K562 treated with DMSO at 1 percent for 4 hours (cell line): ENCODE results near the gene CYP2B6. TPM values are rescaled to one million over a fixed set of nuclear protein-coding genes. Genes with fewer than 3 reads are reported as not detected.

Experiments used
- total RNA-seq: library from RNA; unstranded; fragments of 300-600 nt; gene quantifications from 2 replicates; pipeline ENCODE4 v1.2.3, GENCODE V29; 2022; ENCODE audit not compliant: insufficient read depth

Gene CYP2B6
- total RNA-seq, result not detected in 2 replicates

GRCh38 chr19:40990972-40991381, at the start of gene CYP2B6:
CYP2B6 (plus strand) TSS chr19:40991282; CDS start chr19:40991306, 24 bp downstream.

Other genes with a start within 250 kb of the CYP2B6 start
- gene ACTMAP, start 240.8 kb upstream of the CYP2B6 start, total RNA-seq, result 9.3 and 13.2 TPM in 2 replicates
- gene SNRPA, start 240.1 kb upstream of the CYP2B6 start, total RNA-seq, result 100 and 116 TPM in 2 replicates
- not detected in 2 replicates for gene MIA, start 215.8 kb upstream of the CYP2B6 start, total RNA-seq
- gene RAB4B, start 213.0 kb upstream of the CYP2B6 start, total RNA-seq, result 26.9 and 33.3 TPM in 2 replicates
- 107 and 114 TPM in 2 replicates for gene EGLN2, start 192.1 kb upstream of the CYP2B6 start, total RNA-seq
- gene CYP2A6, start 140.8 kb upstream of the CYP2B6 start, total RNA-seq, result not detected in 2 replicates
- not detected in 2 replicates for gene CYP2A7, start 109.1 kb upstream of the CYP2B6 start, total RNA-seq
- gene CYP2A13, start 97.2 kb downstream of the CYP2B6 start, total RNA-seq, result not detected in 2 replicates
- gene CYP2F1, start 123.2 kb downstream of the CYP2B6 start, total RNA-seq, result 1.0 TPM in 1 of 2 replicates, not detected in the other
- gene CYP2S1, start 201.9 kb downstream of the CYP2B6 start, total RNA-seq, result 0.28 TPM in 1 of 2 replicates, not detected in the other
- 2.9 and 4.0 TPM in 2 replicates for gene AXL, start 227.9 kb downstream of the CYP2B6 start, total RNA-seq